HG03432 (cell line): ENCODE data around the gene LRFN2.

Source experiments
- ATAC-seq: cut with Tn5 transposase; IDR thresholded peaks from one replicate; pipeline ENCODE4 v1.9.1; 2021; ENCODE audit warnings: mild to moderate bottlenecking, moderate library complexity; ENCODE audit not compliant: unreplicated experiment

The LRFN2 gene

DNA sequence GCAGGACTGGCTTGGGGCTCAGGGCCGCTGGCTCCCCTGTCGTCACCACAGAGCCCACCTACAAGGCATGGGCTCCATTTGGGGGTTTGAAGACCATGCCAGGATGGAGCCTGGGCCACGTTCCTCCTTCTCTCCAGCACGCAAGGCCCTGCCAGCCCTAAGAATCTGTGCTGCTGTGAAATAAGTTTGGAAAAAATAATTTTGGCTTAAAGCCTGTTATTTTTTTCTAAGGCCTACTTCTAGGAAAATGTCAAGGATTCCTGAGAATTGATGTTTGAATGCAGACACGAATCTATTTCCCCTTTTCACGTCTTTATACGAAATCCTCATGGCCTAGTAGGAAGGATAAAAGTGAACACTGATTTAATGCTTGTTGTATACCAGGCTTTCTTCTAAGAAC lies 107.5 kb downstream of the LRFN2 start:
- no peak for ATAC-seq

DNA sequence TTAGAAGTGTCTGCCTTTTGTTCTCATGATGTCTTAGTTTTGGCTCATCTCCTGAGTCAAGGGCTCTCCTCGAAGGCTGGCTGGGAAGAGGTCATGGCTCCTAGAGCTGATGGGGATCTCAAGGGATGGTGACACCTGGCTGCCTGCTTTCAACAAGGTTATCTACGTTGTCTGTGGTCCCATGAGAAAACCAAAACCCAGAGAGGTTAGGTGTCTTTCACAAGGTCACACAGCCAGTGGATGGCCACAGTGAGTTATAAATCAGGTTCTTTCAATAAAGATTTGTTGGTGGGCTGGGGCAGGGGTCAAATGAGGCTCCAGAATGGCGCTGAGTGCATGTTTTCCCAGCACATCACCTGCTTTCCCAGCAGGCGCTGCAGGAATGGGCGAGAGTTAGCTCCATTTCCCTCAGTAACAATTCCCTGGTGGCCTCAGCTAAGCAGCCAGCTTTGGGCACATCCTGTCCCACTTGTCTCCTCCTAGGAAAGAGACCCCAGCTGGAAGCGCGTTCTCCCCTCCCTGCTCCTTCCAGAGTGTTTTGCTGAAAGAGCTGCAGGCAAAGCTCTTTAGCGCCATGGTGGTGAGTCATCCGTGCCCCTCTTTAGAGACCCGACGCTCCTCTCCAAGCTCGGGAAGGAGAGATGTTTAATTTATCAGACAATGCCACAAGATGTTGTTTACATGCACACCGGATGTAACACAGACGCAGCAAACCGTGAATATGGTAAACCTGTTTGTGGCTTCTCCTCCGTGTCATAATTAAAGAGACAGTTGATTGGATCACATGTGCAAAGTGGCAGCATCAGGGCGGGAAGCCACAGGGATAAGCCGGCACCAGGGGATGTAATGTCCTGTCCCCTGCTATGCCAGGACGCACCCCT lies 109.7 kb downstream of the LRFN2 start:
- no peak for ATAC-seq

DNA sequence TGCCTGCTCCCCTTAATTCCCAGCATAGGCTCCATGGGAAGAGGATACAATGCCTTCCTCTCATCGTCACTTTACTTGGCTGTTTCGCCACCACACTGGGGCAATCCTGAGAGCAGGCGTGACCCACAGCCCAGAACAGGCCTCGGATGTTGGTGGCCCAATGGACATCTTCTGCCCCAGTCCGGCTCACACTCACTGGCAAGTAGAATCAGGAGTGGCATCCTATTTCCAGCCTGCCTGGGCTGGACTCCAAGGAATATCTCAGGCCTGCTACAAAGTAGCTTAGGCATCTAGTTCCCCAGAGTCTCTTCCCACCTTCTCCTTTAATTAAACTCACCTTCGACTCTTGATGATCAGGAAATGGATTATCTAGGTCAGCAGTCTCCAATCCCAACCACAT lies 110.5 kb downstream of the LRFN2 start:
- no peak for ATAC-seq

DNA sequence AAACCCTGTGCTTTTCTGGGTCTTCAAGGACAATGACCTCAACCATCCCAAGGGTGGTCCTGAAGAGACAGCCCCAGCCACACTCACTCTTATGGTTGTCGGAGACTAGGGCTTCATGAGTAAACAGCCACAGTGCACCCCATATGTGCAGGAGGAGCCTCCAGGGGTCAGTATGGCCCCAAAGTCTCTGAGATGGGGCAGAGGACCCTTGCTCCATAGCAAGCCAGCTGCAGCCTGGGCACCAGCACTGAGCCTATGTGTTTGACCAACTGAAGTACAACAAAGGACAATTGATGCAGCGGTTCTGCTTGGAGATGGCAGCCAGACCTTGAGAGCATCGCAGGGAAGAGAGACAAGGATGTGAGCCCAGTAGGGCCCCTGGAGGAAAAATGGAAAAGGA lies 112.2 kb downstream of the LRFN2 start:
- ATAC-seq = no peak

DNA sequence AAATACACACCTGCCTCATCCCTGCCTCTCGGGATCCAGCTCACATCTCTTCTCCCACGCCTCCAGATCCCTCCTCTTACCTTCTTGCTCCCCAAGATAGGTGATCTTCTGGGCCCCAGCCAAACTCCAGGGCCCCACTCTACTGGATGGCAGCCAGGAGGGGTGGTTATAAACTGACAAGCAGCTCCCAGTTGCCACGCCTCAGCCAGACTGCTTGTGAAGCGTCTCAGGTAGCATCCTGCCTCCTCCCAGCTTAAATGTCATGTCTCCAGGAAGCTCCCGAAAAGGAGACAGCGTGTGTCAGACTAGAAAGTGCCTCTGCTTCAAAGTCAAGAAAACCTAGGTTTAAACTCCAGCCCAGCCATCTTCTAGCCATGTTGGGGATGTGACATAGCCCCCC lies 114.1 kb downstream of the LRFN2 start:
- no peak for ATAC-seq

DNA sequence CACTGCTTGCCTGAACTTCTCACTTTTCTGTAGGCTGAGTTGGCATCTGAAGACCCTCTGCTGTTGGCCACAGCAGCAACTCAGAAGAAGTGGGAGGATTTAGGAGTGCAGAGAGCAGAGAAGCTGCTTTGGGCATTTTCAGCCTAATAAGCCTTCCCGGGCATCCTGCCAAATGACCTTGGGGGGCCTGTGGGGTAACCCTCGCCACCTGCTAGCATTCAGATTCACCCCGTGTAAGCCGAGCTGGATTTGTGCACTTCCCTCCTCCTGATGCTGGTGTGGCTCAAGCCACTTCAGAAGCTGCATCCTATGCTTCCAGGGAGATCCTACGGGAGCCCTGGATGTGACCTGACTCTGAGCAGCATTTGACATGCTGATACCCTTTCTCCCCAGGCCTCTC lies 114.8 kb downstream of the LRFN2 start:
- no peak for ATAC-seq

DNA sequence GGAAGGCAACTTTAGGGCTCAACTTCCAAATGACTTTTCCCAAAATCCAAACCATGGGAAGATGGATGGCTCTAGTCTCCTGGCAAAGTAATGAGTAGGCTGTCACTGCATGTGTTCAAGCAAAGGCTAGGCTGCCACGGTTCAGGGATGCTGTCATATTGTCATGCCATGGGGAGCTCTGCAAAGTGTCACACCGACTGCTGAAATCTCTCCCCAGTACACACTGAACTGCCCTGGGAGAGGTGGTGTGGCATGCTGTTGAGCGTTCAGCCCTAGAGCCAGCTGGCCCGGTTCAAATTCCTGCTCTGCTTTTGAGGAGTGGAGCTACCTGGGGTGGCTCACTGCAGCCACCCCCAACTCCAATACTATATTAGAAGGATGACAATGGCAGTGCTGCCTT lies 115.9 kb downstream of the LRFN2 start:
- no peak for ATAC-seq

DNA sequence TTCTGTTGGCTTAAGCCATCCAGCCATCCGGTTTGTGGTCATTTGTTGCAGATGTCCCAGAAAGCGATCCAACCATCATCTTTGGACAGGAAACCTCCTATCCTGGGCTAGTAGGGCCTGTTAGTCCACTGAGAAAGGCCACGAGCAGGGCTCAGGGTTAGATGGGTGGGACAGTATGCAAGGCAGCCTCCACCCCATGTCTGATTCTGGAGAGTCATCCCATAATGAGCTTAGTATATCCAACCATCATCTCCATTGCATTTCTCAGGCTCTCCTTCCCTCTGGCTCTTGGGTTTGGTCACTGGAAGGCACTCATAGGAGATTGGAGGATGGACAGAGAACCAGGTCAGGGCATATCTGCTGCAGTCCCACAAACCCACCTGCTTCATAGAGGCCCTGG lies 117.8 kb downstream of the LRFN2 start:
- no peak for ATAC-seq

DNA sequence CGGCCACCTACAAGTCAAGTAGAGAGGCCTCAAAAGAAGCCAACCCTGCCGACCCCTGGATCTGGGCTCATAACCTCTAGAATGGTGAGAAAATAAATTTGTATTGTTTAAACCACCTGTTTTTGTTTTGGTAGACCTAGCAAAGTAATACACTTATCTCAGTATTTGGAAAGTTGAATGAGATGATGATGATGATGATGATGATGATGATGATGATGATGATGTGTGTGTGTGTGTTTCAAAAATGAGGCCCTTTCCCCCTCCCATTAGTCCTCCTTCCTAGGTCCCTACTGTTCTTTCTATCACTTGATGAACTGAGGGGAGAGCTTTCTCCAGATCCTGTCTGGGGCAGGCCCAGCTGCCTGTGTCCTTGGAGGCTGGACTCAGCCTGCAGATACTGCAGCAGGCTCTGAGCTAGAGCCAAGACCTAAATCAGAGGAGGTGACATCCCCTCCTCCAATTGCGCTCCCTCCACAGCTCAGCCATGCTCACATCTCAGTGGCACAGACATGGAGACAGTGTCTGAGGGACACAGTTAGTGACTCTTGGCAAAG lies 120.1 kb downstream of the LRFN2 start:
- ATAC-seq = no peak

DNA sequence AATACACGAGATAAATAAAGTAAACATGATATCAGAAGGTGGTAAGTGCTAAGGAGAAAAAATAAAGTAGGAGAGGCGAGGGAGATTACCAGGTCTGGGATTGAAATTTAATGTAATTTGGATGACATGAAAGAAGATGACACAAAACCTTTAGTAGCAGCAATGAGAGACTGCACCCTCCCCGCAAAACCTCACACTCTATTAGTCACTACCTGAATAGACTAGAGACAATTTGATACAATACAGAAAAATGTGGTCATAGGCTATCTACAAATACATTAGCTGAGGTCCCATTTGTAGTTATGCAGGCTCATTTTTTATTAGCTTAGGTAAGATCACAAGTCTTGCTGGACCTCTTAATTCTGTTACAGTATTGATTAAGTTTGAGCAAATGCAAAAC lies 125.5 kb downstream of the LRFN2 start:
- ATAC-seq = no peak

DNA sequence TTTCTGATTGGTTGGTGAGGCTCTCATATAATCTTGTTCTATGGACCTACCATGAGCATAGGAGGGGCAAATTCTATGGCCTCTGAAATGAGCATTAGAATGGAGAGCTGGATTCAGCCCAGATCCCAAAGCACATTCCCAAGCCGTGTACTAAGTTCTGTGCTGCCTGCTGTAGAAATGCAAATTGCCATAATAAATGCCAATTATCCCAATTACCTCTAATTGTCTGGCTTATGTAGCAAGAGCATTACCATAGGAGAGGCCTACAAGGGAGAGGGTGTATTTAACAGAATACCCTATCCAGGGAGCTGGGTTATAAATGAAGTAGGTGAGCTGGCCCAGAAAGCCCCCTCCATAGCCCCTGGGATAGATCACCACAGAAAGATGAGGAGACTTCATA lies 126.8 kb downstream of the LRFN2 start:
- no peak for ATAC-seq

DNA sequence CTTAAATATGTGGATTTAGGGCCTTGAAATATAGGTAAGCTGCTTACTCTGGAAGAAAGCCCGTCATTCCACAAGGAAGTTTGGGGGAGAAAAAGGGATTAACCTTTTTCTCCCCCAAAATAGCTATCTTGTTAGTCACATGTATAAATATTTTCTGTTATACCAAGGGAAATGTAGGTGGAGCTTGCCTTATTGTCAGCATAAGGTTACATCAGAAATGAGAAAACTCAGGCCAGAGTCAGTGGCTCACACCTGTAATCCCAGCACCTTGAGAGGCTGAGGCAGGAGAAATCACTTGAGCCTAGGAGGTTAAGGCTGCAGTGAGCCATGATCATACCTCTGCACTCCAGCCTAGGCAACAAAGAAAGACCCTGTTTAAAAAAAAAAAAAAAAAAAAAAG lies 129.9 kb downstream of the LRFN2 start:
- ATAC-seq = no peak

DNA sequence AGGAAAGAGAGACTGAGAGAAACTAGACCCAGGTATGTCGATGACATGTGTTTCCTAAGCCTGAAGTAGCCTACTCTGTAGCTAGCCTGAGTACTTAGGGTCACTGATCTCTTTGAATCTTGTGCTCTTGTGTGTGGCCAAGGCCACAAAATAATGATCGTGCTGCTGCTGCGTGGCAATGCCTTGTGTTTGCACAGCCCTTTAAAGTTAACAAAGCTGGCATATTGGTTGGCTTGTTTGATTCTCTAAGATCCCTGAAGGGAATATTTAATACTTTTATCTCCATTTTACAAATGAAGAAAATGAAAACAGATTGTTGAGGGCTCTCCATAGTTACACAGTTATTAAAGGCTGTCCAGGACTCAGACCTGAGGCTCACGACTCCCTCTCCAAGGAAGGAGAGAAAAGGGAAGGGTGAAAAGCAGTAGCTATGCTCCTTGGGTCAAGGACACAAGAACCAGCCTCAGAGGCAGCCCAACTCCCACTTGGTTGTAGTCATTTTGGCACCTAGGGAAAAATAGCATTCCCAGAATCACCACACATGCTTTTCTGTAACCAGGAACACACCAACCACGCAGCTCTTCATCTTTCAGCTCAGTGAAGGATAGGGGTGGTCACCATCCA lies 130.7 kb downstream of the LRFN2 start:
- no peak for ATAC-seq

DNA sequence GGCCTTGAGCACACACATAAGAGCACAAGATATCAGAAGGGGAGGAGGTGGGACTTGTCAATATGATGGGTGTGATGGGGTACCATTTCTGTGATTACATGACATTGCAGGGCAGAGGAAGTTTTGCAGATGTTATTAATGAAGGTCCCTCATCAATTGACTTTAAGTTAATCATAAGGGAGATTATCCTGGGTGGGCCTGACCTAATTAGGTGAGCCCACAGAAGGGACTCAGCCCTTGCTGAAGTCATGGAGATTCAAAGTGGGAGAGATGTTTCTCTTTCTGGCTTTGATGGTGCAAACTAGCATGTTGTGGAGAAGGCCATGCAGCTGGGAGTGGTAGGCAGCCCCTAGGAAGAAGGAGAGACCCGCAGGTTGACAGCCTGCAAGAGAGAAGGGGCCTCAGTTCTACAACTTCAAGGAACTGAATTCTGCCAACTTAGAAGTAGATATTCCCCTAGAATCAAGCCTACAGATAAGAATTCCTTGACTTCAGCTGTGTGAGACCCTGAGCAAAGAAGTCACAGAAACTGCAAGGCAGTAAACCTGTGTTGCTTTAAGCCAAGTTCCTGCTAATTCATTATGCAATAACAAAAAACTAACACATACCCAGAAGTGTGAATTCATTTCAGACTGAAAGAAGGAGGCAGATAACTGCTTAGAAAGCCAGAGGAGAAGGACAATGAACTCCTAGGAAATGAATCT lies 131.3 kb downstream of the LRFN2 start:
- no peak for ATAC-seq

DNA sequence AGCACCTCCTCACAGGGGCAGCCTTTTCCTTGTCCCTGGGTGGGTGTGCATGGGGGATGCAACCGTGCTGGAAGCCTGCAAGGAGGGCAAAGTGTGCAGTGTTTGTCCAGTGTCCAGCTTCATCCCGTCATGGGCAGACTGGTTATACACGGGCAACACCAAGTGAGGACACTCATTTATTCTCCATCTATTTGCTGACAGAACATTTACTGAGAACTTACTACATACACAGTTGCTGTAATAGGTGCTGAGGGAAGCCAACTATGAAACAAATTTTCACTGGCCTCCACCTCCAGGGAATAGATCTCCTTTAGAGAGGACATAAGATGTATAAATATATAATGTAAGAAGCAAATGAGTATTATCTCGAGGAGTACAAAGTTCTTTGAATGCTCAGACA lies 136.7 kb downstream of the LRFN2 start:
- ATAC-seq = no peak

DNA sequence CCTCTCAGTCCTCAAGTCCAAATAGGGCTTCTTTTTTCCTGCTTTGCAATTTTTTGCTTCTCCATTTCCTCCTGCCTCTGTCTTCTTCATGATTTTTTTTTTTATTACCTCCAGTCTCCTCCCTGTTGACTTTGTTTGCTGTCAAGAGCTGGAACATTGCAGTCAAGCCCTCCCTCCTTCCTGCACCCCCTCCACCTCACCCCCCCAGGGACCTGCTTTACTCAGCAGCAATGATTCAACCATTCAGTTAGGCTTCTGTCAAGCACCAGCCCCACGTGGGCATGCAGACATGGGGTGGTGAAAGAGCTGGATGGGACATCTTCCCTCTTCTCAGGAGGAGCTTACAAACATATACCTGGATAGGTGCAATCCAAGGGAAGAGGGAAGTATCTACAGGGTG lies 142.4 kb downstream of the LRFN2 start:
- ATAC-seq = no peak

DNA sequence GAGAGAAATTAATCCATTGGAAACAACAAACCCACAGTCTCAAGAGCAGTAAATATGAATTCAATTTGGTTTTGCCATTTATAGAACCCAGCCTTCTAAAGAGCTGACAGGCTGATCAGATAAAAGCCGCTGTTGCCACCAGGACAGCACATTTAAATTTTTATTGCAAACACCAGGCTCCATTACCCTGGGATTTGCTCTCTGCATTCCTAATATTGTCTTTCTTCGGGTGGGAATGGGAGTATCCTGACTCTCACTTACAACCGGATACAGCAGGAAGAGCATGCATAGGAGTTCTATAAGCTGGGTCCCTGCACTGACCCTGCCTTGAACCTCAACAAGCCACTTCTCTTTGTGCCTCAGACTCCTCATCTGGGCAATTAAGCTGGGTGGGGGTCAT lies 142.9 kb downstream of the LRFN2 start:
- no peak for ATAC-seq

DNA sequence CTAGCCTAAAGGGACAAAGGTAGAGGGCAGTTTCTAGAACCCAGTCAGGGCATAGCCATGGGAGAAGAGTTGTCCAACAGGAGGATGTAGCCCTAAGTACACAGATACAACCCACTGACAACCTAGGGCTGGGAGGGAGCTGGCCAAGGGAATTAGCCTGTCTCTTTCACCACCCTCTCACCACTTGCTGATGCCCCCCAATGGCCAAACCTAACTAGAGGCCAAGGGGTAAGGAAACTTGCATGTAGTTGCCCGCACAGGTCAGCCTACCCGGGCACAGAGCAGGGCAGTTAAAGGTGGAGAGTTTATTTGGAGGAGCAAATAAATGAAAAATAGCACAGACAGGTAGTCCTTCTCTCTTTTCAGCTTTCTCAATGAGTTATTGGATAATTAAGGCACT lies 143.3 kb downstream of the LRFN2 start:
- no peak for ATAC-seq

DNA sequence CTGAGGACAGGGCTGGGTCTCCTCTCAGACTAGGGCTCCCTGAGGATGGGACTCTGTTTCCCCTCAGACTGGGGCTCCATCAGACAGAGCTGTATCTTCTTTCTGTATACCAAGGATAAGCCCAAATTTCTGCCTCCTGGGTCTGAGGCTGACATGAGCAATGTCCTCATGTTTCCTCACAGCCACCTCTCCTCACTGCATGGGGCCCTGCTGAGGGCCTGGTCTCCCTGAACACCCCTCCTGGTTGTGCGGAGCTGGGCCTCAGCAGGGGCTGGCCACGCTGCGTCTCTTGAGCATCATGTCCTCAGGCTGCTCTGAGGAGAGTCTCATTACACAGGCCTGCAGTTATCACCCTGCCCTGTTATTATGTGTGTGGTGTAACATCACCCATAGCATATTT lies 144.6 kb downstream of the LRFN2 start:
- ATAC-seq = no peak

DNA sequence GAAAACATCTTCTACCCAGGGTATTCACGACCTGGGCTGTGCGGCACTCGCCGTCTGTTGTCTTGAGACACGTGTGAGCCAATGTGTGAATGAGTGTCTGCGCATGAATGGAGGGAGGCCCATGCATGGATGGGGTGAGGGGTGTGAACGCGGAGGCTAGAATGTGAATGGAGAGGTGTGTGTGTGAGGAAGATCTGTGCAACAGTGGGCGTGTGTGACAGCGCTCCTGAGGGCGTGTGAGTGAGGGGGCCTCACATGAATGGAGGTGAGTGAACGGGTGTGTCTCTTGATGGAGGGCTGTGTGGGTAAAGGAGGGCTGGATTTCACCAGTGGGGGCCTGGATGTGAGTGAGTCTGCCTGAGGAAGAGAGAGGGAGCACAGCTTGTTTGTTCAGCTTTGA lies 146.0 kb downstream of the LRFN2 start:
- no peak for ATAC-seq

DNA sequence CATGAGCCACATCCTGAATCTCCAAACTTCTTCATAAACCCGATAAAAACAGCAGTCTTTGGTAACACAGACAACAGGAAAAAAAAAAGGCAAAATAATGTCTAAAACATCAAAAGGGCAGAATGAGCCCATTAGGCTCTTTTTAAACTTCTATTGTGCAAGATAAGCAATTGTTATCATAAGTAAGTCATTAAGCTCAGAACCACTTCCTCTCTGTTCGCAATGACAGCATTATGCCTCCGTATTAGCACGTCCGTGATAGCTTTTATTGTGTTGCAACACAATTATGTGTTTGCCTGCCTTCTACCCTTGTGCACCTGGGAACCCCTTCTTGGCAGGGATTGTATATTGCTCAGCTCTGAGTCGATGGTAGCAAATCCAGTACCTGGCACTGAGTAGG lies 147.1 kb downstream of the LRFN2 start:
- no peak for ATAC-seq
